Right ventricle myocardium superior (tissue), 1 donor: ENCODE measurements around the gene ZNF613. TPM values are rescaled to one million over a fixed set of nuclear protein-coding genes. Genes with fewer than 3 reads are reported as not detected.
"Not testable (repeated sequence)": the region's sequence is repeated elsewhere in the genome, so short reads cannot be mapped to it uniquely, and the experiment has no call there.

Experiments used
- ATAC-seq: fragments of 200-7000 bp; cut with Tn5 transposase; one replicate; pipeline ENCODE4 v1.9.1; 2020; ENCODE audit warnings: mild to moderate bottlenecking; ENCODE audit not compliant: poor library complexity
- DNase-seq: peaks from one replicate; pipeline ENCODE4 v3.0.0-alpha.2; 2020
- intact Hi-C: fragments of 100-400 bp; cut with DNase I; formaldehyde crosslinking; loops from one replicate; pipeline ENCODE4 v1.11.2; 2022
- long read RNA-seq: library from polyadenylated mRNA; unstranded; transcript quantifications from one replicate; pipeline ENCODE4 v2.0.0, GENCODE V29; 2021
- total RNA-seq: library from RNA; stranded (reverse); fragmentation: NEBNext Ultra II Directional; extraction: Animal tissue kit (Norgen Biotek cat#: 25700); gene quantifications from one replicate; pipeline ENCODE4 v1.2.1, GENCODE V29; 2021
- donor health status: DM: no; HTN: yes; CAD: no; lungs with severe emphysema.

ZNF613 gene
- 3.1 TPM for total RNA-seq
- long read RNA-seq, transcript ZNF613-201 (6 exons, 3,419 nt): major isoform, 5 of 7 reads
- long read RNA-seq, partial matches to known transcripts: 0 of 7 reads
- long read RNA-seq, other reads (novel, unspliced or antisense): 1 of 7 reads

- ATAC-seq: peak; percentile 97
- peak; percentile 91 for DNase-seq
- intact Hi-C loops: no loop called here
These were observed at the start of gene ZNF613 for GRCh38 chr19:51926784-51927741. Gene ZNF613 (plus strand): TSS chr19:51927472. CDS start chr19:51936221, 8,749 bp downstream.

GRCh38 chr19:51882518-51882917 lies 44.8 kb upstream of the ZNF613 start:
- ATAC-seq (no peak), DNase-seq (no peak)
- intact Hi-C loops: no loop called here

- no peak for DNase-seq
- no peak for ATAC-seq
- intact Hi-C loops: no loop called here
These were observed 42.6 kb upstream of the ZNF613 start for GRCh38 chr19:51884713-51885112.

GRCh38 chr19:51887522-51888498 lies 39.5 kb upstream of the ZNF613 start, which contains the start of gene ZNF577:
Gene ZNF577 (minus strand): TSS chr19:51887951. CDS start chr19:51880382, 7,569 bp downstream.
- intact Hi-C loops: no loop called here
- ATAC-seq: peak; percentile 99
- DNase-seq: peak; percentile 93

DNA sequence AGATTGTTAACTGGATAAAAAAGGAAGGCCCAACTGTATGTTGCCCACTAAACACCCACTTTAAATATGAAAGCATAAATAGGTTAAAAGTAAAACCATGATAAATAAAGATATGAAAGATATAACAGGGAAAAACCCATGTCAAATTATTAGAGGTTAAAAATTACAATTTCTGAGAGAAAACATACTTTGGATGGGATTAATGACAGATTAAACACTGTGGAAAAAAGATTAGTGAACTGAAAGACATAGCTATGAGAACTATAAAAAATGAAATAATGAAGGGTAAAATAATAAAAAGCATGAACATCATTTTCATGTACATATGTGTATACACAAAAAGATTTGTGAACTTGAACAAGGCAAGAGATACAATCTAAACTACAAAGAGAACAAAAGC lies 37.3 kb upstream of the ZNF613 start:
- DNase-seq: no peak
- intact Hi-C loops: no loop called here
- no peak for ATAC-seq

DNA sequence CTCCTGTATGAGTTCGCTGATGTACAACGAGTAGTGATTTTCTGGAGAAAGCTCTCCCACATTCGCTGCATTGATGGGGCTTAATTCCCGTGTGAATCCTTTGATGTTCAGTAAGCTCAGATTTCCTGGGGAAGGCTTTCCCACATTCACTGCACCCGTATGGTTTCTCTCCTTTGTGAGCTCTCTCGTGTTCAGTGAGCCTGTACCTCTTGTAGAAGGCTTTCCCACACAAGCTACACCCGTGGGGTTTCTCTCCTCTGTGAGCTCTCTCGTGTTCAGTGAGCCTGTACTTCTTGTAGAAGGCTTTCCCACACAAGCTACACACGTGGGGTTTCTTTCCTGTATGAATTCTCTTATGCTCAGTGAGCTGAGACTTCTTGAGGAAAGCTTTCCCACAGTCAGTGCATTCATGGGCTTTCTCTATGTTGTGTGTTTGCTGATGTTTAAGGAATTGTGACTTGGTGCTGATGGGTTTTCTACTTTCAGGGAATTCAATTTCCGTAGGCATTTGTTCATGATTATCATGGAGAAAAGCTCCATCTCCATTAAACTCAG lies 36.0 kb upstream of the ZNF613 start:
- no peak for ATAC-seq
- intact Hi-C loops: no loop called here
- DNase-seq: no peak

DNA sequence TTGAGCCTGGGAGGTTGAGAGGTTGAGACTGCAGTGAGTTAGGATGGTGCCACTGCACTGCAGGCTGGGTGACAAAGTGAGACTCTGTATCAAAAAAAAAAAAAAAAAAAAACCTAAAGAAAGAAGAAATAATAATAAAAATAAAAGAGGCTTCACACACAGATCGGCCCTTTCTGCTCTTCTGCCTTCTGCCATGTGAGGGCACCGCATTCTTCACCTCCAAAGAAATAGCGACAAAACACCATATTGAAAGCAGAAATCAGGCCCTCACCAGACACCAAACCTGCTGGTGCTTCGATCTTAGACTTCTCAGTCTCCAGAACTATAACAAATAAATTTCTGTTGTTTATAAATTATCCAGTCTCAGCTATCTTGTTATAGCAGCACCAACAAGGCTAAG lies 25.4 kb upstream of the ZNF613 start:
- intact Hi-C loops: no loop called here
- DNase-seq (no peak), ATAC-seq (no peak)

DNA sequence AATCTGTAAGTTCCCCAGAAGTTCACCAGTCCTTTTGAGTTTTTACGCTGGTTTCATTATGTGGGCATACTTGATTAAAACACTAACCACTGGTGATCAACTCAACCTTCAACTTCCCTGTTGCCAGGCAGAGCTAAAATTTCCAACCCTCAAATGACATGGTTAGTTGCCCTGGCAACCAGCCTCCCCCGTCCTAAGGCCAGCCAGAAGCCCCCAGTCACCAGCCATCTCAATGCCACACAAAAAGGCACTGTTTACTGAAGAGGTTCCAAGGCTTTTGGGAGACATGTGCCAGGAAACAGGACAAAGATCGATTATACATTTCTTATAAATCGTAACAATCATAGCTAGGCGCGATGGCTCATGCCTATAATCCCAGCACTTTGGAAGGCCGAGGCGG lies 24.1 kb upstream of the ZNF613 start:
- ATAC-seq (no peak), DNase-seq (no peak)
- intact Hi-C loops: no loop called here

GRCh38 chr19:51904331-51905165 lies 22.7 kb upstream of the ZNF613 start, which contains the start of gene ZNF649:
Gene ZNF649 (minus strand): TSS chr19:51905017. CDS start chr19:51900107, 4,910 bp downstream.
- intact Hi-C loops: no loop called here
- DNase-seq (peak; percentile 91), ATAC-seq (peak; percentile 100)

DNA sequence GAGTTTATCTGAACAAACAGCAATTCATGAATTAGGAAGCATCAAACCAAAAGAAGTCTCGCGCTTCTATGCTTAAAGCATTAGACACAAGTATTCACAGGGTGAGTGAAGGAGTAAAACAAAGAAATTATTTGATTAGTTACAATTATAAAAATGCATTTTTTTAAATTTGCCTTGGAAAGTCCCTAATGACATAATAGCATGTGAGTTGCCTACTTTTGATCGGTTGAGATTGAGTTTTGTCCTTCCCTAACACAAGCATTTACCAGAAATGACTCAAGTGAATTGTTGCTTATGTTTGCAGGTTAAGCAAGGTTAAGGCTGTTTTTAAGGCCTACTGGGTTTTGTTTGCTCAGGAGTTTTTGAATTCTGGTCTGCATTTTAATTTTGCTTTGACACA lies 22.1 kb upstream of the ZNF613 start:
- ATAC-seq: no peak
- intact Hi-C loops: no loop called here
- DNase-seq: no peak

GRCh38 chr19:51905639-51906038 lies 21.6 kb upstream of the ZNF613 start:
- DNase-seq, ATAC-seq, intact Hi-C loops: not testable (repeated sequence)

GRCh38 chr19:51906108-51906507 lies 21.2 kb upstream of the ZNF613 start:
- intact Hi-C loops, DNase-seq, ATAC-seq: not testable (repeated sequence)

- DNase-seq, intact Hi-C loops, ATAC-seq: not testable (repeated sequence)
These were observed 19.3 kb upstream of the ZNF613 start for GRCh38 chr19:51907981-51908380.

DNA sequence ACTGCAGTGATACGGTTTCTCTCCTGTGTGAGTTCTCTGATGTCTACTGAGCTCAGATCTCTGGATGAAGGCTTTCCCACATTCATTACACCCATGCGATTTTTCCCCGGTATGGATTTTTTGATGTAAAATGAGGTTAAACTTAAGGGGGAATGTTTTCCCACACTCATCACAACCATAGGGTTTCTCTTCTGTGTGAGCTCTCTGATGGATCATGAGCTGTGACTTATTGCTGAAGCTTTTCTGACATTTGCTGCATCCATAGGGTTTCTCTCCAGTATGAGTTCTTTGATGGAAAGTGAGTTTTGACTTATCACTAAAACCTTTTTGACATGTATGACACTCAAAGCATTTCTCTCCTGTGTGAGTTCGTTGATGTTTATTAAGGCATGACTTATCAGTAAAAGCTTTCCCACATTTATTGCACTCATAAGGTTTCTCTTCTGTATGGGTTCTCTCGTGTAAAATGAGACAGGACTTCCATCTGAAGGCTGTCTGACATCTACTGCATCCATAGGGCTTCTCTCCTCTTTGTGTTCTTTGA lies 11.9 kb upstream of the ZNF613 start:
- ATAC-seq (no peak), DNase-seq (no peak)
- intact Hi-C loops: no loop called here

- DNase-seq (no peak), ATAC-seq (no peak)
- intact Hi-C loops: no loop called here
These were observed 11.1 kb upstream of the ZNF613 start for GRCh38 chr19:51916167-51916566.

DNA sequence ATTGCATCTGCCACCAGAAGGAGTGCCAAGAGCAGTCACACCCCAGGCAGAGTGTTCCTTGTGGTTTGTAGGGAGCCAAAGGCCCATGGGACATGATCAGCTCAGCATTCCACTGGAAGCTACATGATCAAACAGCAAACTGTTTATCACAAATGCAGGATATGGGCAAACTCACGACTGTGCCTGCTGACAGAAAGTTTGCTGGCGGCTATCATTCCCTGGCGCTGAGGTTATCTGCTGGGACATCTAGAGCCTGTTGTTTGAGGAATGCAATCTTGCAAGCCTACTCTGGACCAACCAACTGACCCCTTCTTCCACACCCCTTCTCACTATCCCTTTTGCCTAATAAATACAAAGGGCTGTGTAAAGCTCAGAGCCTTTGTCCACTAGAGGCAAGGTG lies 7.7 kb upstream of the ZNF613 start:
- ATAC-seq (no peak), DNase-seq (no peak)
- intact Hi-C loops: no loop called here

GRCh38 chr19:51921949-51922348 lies 5.3 kb upstream of the ZNF613 start:
- no peak for DNase-seq
- no peak for ATAC-seq
- intact Hi-C loops: no loop called here
